Gastrocnemius medialis (tissue), 4 donors: Measurements from ENCODE around the gene TMEM163.

Source experiments
- POLR2A ChIP-seq, 2 donors: fragments of 450-650 bp; IDR thresholded peaks; one replicate each; pipeline ENCODE4 v1.6.1; 2017; ENCODE audit warnings: antibody characterized with exemption in 2 of 2, mild to moderate bottlenecking in 2 of 2, moderate library complexity in 2 of 2
- TF ChIP-seq, protein P1 (sequence below), 5 experiments: fragments of 450-650 bp in 3 of 5; fragments of 200-600 bp in 2 of 5; sonication (generic) in 2 of 5; IDR thresholded peaks in 4 of 5; conservative IDR thresholded peaks in 1 of 5; 1 replicate in 4 of 5; 2 replicates in 1 of 5; pipeline ENCODE4 v1.5.1; 2016 to 2019; ENCODE audit warnings: antibody characterized with exemption in 5 of 5, mild to moderate bottlenecking in 3 of 5, moderate library complexity in 3 of 5

DNA sequence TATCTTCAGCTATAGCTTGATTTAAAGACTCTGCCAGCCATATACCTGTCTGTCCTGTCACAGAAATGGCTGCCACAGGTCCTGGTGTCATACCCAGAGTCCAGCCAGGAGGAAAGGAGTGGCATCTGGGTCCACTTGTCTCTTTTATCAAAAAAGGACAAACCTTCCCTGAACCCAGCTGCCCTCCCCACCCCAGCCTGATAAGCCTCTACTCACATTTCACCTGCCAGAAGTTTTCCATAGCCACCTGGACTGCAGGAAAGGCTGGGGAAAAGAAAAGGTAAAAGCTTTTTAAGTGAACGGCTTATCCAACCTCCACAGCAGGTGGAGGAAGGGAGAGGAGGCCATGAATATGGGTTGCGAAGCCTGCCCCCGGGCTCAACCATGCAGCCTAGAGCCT is 32.8 kb downstream of the TMEM163 start:
- no peak for TF ChIP-seq POLR2A (IDR thresholded peaks at IDR 0.05)
- TF ChIP-seq, protein P1, sequence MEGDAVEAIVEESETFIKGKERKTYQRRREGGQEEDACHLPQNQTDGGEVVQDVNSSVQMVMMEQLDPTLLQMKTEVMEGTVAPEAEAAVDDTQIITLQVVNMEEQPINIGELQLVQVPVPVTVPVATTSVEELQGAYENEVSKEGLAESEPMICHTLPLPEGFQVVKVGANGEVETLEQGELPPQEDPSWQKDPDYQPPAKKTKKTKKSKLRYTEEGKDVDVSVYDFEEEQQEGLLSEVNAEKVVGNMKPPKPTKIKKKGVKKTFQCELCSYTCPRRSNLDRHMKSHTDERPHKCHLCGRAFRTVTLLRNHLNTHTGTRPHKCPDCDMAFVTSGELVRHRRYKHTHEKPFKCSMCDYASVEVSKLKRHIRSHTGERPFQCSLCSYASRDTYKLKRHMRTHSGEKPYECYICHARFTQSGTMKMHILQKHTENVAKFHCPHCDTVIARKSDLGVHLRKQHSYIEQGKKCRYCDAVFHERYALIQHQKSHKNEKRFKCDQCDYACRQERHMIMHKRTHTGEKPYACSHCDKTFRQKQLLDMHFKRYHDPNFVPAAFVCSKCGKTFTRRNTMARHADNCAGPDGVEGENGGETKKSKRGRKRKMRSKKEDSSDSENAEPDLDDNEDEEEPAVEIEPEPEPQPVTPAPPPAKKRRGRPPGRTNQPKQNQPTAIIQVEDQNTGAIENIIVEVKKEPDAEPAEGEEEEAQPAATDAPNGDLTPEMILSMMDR (IDR thresholded peaks at IDR 0.05 in 4 of 5, conservative IDR thresholded peaks at IDR 0.05 in 1 of 5): no peak
